Measurements from ENCODE around the gene GFRA1.

Gene GFRA1

DNA sequence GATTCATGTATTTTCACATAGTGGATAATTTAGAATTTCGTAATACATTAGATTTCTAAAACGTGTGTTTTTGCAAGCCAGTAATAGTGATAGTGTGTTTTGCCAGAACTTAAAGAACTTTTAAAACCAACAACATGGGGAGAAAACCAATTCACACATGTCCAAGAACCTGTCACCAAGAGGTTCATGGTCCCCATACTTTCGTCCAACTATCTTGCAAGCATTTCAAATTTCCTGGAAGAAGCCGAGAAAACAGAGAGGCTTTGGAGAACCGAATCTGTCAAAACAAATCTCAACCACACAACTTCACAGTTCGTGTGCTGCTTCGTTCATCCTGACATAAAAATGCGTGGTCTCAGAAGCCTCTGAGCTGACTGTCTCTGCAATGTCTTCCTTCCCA is 31.9 kb downstream of the GFRA1 start:
- no peak overlapping the region for H3K4me3 ChIP-seq (ENCODE audit: low read depth, low read length)
- H3K4me1 ChIP-seq, result no peaks in the 10 kb centered on the region
- no peak for DNase-seq
- no peaks in the 10 kb centered on the region for H3K36me3 ChIP-seq
- H3K9me3 ChIP-seq, result no peaks in the 10 kb centered on the region
- H3K27me3 ChIP-seq, result no peaks in the 10 kb centered on the region
- TF ChIP-seq, protein P1, sequence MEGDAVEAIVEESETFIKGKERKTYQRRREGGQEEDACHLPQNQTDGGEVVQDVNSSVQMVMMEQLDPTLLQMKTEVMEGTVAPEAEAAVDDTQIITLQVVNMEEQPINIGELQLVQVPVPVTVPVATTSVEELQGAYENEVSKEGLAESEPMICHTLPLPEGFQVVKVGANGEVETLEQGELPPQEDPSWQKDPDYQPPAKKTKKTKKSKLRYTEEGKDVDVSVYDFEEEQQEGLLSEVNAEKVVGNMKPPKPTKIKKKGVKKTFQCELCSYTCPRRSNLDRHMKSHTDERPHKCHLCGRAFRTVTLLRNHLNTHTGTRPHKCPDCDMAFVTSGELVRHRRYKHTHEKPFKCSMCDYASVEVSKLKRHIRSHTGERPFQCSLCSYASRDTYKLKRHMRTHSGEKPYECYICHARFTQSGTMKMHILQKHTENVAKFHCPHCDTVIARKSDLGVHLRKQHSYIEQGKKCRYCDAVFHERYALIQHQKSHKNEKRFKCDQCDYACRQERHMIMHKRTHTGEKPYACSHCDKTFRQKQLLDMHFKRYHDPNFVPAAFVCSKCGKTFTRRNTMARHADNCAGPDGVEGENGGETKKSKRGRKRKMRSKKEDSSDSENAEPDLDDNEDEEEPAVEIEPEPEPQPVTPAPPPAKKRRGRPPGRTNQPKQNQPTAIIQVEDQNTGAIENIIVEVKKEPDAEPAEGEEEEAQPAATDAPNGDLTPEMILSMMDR (IDR thresholded peaks at IDR 0.05; ENCODE audit: low read depth, low read length), result no peak

DNA sequence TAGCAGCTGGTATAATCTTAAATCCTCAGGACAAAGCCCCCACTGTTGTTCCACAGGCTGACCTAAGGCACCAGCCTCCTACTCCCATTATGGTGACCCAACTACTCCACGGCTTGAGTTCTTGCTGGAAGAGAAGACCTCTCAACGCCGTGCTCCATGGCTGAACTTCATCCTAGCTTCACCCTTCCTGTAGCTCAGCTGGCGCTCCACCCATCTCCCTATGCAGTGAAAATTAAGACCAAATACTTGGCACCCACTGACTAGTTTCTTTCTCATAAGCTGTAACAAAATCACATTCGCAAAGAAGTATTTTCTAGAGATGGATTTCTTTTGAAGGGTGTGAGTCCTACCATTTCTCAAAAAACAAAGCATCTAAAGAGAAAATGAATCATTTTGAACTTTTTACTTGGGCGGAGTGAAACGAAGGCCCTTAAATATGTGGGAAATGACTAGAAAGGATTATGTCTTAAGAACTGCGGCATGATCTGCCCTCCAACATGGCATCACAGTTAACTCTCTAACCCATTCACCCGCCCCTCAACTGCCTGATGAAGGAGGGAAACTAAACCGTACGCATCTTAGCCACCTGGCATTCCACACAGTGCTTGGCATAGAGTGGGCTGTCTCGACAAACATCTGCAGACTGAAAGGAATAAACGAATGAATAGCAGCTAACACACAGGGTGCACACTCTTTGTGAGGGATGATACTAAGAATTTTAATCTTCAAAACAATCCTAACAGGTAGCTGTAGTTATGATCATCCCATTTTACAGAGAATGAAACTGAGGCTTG is 32.7 kb downstream of the GFRA1 start:
- TF ChIP-seq, protein P1 (IDR thresholded peaks at IDR 0.05; ENCODE audit: low read depth, low read length), result no peak

DNA sequence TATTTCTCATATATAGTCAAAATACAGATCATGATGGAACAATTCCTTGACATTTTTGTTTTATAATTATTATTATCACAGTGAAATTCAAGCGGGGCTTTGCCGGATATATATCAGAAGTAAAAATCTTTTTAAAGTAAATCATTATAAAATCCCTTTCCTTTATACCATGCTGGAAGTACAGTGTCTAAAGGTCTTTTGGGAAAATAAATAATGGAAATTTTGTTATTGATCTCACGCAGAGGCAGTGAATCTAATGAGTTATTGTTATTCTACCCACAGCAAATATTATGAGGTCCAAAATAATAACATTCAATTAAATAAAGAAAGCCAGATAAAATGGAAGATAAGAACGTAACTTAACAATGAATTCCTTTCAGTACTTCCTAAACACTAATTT is 33.8 kb downstream of the GFRA1 start:
- no peak for DNase-seq
- no peaks in the 10 kb centered on the region for H3K27me3 ChIP-seq
- H3K4me1 ChIP-seq, result no peaks in the 10 kb centered on the region
- TF ChIP-seq, protein P1 (IDR thresholded peaks at IDR 0.05; ENCODE audit: low read depth, low read length), result no peak
- H3K36me3 ChIP-seq, result no peaks in the 10 kb centered on the region
- H3K4me3 ChIP-seq (ENCODE audit: low read depth, low read length), result no peak overlapping the region
- H3K9me3 ChIP-seq, result no peaks in the 10 kb centered on the region

More for the DNA sequence above, 32.7 kb downstream of the GFRA1 start:
- DNase-seq, result no peak
- H3K9me3 ChIP-seq, result no peaks in the 10 kb centered on the region
- no peaks in the 10 kb centered on the region for H3K36me3 ChIP-seq
- no peaks in the 10 kb centered on the region for H3K27me3 ChIP-seq
- no peaks in the 10 kb centered on the region for H3K4me1 ChIP-seq
- no peak overlapping the region for H3K4me3 ChIP-seq (ENCODE audit: low read depth, low read length)

DNA sequence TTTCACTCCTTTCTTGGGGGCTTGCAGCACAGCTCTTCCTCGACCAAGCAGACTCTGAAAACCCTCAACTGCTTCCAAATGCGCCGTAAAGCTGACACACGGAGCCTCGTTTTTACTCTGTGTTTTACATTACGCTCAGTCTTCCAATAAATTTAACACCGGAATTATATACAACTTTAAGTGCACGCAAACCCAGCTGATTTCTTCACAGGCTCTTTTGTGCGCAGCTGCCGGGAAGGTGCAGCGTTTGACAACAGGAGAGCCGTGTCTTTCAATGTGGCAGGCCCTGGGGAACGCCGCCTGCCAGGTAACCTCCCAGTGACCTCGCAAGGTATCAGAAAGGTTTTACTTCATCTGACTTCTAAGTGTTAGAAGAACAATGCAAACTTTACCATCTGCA is 35.0 kb downstream of the GFRA1 start:
- Histone ChIP-seq H3K27me3 (no peaks in the 10 kb centered on the region), H3K4me3 (ENCODE audit: low read depth, low read length) (no peak overlapping the region), H3K36me3 (no peaks in the 10 kb centered on the region), H3K9me3 (no peaks in the 10 kb centered on the region), H3K4me1 (no peaks in the 10 kb centered on the region)
- no peak for DNase-seq
- TF ChIP-seq, protein P1 (IDR thresholded peaks at IDR 0.05; ENCODE audit: low read depth, low read length), result no peak

DNA sequence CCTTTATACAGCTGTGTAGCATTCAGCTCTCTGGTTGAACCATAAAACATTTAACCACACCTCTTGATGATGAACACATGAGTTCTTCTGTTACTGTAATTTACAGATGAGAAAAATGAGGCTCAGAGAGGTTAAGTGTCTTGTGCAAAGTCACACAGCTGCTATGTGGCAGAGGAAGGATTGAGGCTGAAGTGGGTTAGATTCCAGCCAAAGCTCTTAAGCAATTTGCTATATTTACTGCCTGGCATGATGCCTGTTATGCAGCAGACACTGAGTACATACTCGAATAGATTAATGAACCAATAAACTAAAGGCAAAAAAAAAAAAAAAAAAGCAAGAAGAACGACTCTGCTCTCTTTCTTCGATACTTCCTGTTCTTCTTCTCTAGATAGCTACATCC is 35.7 kb downstream of the GFRA1 start:
- Histone ChIP-seq H3K27me3 (no peaks in the 10 kb centered on the region), H3K36me3 (no peaks in the 10 kb centered on the region), H3K4me3 (ENCODE audit: low read depth, low read length) (no peak overlapping the region), H3K9me3 (no peaks in the 10 kb centered on the region), H3K4me1 (no peaks in the 10 kb centered on the region)
- TF ChIP-seq, protein P1 (IDR thresholded peaks at IDR 0.05; ENCODE audit: low read depth, low read length), result no peak
- no peak for DNase-seq

DNA sequence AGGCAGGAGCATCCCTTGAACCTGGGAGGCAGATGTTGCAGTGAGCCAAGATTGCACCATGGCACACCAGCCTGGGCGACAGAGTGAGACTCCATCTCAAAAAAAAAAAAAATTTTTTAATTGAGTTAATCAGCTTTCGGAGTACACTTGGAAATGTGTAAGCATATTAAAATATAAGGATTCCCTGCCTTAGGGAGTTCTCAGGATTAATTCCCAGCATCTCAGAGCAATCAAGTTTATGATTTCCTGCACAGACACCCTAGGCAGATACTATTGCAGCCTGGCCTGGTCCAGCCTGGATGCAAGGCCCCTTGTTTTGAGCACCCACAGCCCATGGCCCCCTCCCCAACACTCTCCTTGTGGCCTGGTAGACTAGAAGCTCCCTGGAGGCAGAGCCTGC is 39.8 kb downstream of the GFRA1 start:
- no peaks in the 10 kb centered on the region for H3K27me3 ChIP-seq
- H3K36me3 ChIP-seq, result no peaks in the 10 kb centered on the region
- no peak overlapping the region for H3K4me3 ChIP-seq (ENCODE audit: low read depth, low read length)
- H3K9me3 ChIP-seq, result no peaks in the 10 kb centered on the region
- TF ChIP-seq, protein P1 (IDR thresholded peaks at IDR 0.05; ENCODE audit: low read depth, low read length), result no peak
- DNase-seq, result no peak
- no peaks in the 10 kb centered on the region for H3K4me1 ChIP-seq

Data from BE2C (cell line).